ENCODE results near the gene C2CD3.
"Not testable (repeated sequence)": the region's sequence is repeated elsewhere in the genome, so short reads cannot be mapped to it uniquely, and the experiment has no call there.

The C2CD3 gene

DNA sequence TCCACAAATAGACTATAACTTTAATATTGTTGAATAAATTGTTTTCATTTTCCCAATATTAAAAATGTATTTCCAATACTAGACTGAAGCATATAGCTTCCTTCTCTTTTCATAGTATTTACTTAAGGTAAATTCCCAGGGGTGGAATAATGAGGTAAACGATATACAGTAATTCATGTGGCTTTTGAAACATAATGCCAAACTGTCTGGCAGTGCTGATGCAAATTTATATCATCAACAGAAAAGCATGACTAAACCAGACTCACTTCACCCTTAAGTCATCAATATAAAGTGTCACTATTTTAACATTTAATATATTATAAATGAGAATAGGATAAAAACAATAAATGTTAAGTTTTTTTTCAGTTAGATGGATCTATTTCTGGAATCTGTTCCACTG is 13.6 kb downstream of the C2CD3 start:
- DNase-seq (ENCODE audit: low read depth): peak; percentile 35

DNA sequence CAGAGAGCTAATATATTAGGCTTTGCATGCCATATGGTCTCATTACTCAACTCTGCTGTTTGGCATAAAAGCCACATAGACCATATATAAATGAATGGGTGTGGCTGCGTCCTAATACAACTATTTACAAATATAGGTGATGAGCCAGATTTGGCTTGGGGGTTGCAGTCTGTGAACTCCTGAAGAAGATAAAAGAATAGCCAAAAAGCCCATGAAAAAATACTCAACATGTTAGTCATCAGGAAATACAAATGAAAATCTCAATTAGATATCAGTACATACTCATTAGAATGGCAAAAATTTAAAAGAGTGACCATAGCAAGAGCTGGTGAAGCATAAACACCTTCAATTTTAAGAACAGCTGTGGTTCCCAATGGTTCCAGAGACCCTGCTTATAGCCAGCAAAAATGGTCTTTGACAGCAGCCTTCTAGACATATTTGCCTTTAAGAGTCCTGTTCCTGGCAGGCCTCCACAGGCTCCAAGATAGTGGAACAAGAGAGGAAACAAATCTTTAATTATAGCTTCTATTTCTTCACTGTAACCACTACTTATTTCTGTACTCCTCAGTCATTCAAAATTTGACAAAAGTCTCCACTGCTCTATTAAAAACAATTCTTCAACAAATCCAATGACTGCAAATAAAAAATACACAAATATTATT is 16.1 kb downstream of the C2CD3 start:
- peak; percentile 46 for DNase-seq (ENCODE audit: low read depth)

DNA sequence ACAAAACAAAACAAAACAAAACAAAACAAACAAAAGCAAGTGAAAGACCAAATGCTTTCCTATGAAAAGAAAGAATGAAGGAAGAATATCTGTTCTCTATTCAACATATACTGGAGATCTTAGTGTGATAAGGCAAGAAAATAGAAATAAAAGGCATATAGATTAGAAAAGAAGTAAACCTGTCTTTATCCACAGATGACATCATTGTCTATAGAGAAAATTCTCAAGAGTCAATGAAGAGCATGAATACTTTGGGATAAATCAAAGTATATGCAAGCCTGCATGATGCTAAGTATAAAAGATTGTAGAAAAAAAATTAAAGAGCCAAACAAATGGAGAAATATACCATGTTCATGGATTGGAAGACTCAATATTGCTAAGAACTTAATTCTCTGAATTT is 17.6 kb downstream of the C2CD3 start:
- DNase-seq (ENCODE audit: low read depth): no peak

- DNase-seq (ENCODE audit: low read depth): peak; percentile 54
These were observed 23.4 kb downstream of the C2CD3 start for GRCh38 chr11:74147199-74147929.

DNA sequence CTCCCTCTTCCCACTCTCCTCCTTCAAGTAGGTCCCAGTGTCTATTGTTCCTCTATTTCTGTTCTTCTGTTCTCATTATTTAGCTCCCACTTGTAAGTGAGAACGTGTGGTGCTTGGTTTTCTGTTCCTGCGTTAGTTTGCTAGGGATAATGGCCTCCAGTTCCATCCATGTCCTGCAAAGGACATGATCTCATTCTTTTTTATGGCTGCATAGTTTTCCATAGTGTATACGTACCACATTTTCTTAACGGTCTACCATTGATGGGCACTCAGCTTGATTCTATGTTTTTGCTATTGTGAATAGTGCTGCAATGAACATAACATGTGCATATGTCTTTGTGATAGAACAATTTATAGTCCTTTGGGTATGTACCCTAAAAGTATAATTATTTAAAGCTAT is 26.2 kb downstream of the C2CD3 start:
- DNase-seq (ENCODE audit: low read depth): no peak

- DNase-seq (ENCODE audit: low read depth): peak; percentile 86
These were observed 28.2 kb downstream of the C2CD3 start for GRCh38 chr11:74142624-74143023.

DNA sequence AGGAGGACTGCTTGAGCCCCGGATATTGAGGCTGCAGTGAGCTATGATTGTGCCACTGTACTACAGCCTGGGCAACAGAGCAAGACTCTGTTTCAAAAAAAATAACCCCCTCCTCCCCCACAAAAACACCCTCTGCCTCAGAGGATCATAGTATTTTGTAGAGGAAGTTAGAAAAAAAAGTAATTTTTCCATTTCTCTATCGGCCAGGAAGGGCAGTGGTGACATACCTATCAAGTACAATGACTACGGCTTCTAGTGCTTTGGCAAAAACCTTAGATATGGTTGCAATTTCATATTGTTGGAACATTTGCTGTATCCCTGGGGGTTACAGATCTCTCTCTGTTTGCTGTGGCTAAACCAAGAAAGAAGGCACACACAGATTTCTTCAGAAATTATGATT is 28.9 kb downstream of the C2CD3 start:
- no peak for DNase-seq (ENCODE audit: low read depth)

- peak; percentile 45 for DNase-seq (ENCODE audit: low read depth)
These were observed 29.5 kb downstream of the C2CD3 start for GRCh38 chr11:74141241-74141695.

GRCh38 chr11:74139919-74140431 is 30.8 kb downstream of the C2CD3 start:
- not testable (repeated sequence) for DNase-seq (ENCODE audit: low read depth)

- DNase-seq (ENCODE audit: low read depth): peak; percentile 11
These were observed 31.5 kb downstream of the C2CD3 start for GRCh38 chr11:74139151-74139918.

DNA sequence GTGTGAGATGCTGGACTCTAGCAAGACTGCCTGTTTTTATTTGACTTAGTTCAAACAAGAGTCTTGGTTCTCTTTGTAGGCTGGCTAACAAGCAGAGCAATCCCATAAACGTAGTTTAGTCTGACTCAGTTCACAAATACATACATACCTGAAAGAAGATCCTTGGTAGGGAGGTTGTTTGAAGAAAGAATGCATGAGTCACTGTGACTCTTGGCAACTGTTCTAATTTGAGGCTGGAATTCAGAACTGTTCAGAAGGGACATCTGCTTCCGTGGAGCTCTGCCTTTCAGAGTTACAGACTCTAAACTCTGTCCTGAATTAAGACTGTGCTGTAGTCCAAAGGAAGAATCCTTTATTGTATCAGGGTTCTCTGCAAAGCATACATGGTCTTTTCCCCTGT is 32.2 kb downstream of the C2CD3 start:
- peak; percentile 98 for DNase-seq (ENCODE audit: low read depth)

- DNase-seq (ENCODE audit: low read depth): peak; percentile 75
These were observed 32.8 kb downstream of the C2CD3 start for GRCh38 chr11:74138021-74138420.

GRCh38 chr11:74135127-74135840 is 35.5 kb downstream of the C2CD3 start:
- peak; percentile 76 for DNase-seq (ENCODE audit: low read depth)

DNA sequence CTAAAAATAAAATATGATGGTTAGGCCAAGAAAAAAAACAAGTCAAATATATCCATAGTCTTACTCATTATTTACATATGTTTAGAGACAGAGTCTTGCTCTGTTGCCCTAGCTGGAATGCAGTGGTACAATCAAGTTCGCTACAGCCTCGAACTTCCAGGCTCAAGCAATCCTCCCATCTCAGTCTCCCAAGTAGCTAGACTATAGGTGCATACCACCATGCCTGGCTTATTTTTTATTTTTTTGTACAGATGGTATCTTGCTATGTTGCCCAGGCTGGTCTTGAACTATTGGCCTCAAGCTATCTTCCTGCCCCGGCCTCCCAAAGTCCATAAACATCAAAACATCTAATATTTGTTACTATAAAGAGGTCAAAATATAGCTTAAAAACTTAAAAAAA is 36.1 kb downstream of the C2CD3 start:
- DNase-seq (ENCODE audit: low read depth): no peak

DNA sequence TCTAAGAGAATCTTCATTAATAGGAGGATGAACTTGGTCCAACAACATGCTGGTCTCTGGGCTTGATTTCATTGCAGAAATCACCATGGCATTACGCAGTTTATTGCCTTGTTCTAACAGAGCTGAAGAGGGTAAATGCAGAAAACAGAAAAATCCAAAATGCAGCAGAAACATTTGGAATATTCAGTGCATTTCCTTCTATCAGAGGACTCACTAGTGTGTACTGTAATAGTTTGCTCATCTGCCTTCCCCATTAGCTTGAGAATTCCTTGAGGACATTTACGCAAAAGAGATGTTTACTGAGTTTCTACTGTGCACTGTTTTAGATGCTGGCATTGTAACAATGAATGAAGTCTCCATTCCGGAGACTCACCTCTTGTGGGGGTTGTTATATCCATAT is 37.4 kb downstream of the C2CD3 start:
- no peak for DNase-seq (ENCODE audit: low read depth)

DNA sequence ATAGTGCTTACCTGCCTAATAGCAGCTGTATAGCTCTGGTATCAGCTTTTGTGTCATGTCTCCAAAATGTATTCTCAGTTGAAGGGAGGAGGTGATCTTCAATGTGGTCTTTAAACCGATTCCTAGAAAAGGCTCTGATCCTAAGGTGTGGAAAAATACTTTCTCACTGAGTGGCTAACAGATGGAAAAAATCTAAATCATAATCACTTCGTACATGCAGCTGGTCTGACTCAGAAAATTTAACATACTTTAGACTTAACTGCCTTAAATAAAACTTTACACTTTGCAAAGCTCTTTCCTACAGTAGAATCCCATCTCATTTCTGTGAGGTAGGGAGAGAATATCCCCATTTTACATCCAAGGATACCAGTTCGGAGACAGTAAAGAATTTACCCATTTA is 38.0 kb downstream of the C2CD3 start:
- DNase-seq (ENCODE audit: low read depth): peak; percentile 11

DNA sequence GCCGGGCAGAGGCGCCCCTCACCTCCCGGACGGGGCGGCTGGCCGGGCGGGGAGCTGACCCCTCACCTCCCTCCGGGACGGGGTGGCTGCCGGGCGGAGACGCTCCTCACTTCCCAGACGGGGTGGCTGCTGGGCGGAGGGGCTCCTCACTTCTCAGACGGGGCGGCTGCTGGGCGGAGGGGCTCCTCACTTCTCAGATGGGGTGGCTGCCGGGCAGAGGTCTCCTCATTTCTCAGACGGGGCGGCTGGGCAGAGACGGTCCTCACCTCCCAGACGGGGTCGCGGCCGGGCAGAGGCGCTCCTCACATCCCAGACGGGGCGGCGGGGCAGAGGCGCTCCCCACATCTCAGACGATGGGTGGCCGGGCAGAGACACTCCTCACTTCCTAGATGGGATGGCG is 41.7 kb downstream of the C2CD3 start:
- DNase-seq (ENCODE audit: low read depth): not testable (repeated sequence)

DNA sequence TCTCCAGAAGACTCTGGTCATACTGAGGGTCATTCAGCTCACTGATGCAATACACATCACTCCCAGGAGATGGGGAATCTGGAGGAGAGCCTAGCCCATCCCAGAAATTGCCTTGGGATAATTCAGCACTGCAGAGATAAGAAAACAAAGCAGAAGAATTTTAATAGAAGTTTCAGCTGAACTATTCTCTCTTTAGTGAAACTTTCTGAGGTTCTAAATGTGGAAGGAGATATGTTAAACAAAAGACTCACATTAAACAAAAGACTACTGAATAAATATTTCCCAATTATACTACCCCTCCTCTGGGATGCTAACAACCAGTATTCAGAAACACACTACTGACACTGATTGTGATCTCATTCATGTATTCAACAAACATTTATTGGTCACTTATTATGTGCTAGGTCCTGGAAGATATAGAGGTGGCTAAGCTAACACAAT is 47.8 kb downstream of the C2CD3 start:
- DNase-seq (ENCODE audit: low read depth): no peak

DNA sequence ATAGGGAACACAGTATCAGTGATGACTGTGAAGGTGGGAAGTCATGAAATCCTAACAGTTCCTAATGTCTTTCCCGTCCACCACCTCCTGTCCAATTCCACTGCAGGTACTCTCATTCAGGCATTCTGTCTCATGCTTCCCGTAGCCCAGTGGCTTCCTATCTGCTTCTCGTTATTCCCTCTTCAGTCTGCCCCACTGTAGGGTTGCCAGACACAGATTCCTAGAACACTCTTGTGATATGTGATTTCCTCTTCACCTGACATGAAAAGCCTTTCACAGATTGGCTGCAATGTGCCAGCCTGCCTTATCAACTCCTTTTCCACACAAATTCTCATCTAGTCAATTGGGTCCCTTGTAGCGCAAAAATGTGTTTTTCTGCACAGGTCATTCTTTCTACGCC is 49.0 kb downstream of the C2CD3 start:
- no peak for DNase-seq (ENCODE audit: low read depth)

DNA sequence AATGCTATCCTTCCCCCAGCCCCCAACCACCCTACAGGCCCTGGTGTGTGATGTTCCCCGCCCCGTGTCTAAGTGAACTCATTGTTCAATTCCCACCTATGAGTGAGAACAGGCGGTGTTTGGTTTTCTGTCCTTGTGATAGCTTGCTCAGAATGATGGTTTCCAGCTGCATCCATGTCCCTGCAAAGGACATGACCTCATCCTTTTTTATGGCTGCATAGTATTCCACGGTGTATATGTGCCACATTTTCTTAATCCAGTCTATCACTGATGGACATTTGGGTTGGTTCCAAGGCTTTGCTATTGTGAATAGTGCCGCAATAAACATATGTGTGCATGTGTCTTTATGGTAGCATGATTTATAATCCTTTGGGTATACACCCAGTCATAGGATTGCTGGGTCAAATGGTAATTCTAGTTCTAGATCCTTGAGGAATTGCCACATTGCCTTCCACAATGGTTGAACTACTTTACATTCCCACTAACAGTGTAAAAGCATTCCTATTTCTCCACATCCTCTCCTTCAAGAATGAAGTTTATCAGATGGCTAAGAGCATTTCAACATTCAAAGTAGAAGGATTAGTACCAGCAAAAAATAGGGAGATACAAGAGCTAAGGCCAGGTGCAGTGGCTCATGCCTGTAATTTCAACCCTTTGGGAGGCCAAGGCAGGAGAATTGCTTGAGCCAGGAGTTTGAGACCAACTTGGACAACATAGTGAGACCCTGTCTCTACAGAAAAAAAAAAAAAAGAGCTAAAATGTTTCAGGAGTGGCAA is 50.4 kb downstream of the C2CD3 start:
- DNase-seq (ENCODE audit: low read depth): peak; percentile 28

GRCh38 chr11:74116719-74117118 is 54.1 kb downstream of the C2CD3 start:
- DNase-seq (ENCODE audit: low read depth): no peak

Measured in iris pigment epithelial cell (primary cell).